ENCODE data around the gene PSAPL1.

PSAPL1 gene

DNA sequence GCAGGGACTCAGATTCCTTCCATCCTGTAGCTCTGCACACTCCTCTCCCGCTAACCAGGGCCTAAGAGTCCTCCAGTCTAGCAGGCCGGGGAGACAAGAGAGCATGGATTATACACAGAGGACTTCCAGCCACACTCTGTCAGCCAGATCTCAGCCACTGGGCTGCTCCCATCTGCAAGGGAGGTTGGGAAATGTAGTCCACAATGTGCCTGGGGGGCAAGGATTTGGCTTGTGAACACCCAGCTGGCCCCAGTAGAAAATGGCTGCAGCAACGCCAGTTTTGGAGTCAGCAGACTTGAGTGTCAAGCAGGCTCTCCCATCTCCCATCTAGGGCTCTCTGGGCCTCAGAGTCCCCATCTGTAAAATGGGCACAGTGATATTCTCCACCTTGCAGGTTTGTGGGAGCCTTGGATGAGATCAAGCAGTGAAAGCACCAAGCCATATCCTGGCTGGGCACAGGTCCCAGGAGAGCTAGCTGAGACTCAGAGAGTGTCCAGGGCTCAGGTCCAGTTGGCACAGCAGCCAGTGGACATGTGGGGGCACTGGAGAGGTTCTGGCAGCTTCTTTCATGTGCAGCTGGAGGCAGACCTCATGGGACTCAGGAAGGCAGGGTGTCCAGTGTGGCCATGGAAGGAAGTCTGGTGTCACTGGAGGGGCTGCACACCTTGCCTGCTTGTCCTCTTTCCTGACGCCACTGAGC lies 14.6 kb downstream of the PSAPL1 start:
- DNase-seq (ENCODE audit: low read depth in 2 of 2): no peak

DNA sequence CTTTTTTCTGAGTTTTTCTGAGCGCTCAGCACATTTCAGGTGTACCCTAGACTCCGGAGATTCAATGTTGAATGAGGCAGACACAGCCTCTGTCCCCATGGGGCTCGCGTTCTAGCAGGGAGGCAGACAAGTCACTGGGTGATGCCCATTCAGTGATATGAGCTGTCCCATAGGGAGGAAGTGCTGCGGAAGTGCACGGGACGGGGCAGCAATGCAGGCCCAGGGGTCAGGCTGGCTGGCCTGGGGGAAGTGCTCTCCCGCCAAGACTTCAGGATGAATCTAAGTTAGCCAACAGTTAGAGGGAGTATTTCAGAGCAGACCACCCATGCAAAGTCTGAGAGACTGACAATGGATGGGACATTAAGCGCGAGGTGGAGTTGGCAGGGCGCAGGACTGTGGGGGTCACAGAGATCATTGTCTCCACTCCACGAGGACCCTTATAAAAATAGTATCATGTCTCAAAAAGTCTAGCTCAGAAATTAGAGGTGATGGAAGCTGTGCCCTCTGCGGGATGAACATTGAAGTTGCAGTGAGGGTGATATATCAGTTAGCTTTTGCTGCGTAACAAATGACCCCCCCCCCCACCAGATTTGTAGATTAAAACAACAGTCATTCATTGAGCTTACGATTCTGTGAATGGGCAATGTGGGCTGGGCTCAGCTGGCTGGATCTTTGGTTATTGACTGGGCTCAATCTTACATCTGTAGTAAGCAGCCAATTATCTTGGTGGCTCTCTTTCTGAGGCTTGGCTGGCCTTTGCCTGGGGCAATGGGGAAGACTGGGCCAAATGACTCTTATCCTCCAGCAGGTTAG lies 16.4 kb downstream of the PSAPL1 start:
- no peak for DNase-seq (ENCODE audit: low read depth in 2 of 2)

DNA sequence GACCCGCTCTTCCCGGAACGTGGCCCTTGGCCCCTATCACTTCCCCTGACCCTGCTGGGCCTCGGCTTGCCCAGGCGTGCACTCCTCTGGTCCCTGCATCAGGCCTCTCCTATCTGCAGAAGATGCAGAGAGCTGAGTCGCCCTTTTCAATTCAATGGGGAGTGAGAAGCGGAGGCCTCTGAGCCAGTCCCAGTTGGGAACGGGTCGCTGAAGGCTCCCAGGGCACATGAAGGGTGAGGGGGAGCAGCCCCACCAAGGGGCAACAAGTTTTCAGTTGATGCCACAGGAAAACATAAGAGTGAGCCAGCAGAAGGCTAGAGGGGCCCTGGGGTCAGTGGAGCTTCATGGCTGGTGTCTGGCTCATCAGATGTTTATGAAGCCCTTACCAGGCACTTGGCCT lies 17.1 kb downstream of the PSAPL1 start:
- no peak for DNase-seq (ENCODE audit: low read depth in 2 of 2)

DNA sequence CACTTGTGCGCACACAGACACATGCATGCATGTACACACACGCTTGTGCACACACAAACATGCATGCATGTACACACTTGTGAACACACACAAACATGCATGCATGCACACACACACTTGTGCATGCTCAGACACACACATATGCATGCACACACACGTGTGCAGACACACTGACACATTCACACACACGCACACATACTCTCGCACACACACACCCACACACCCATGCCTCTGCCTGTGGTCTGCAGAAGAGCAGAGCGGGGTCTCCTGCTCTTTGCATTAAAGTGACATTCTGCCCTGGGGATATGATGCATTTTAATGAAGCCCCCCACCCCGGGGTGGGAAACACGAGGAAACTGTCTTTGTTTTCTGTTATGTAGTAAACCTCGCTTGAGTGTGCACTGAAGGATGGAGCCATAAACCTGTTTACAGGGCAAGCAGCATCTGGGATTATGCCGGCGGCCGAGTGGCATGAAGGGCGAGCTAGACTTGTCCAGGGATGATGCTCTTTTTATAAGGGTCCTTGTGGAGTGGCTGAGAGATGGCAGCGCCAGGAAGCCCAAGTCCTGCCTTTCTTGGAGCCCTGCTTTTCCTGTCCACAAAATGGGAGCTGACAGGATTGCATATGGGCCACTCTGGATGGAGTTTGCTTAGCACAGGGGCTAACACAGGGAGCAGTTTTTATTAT lies 17.8 kb downstream of the PSAPL1 start:
- DNase-seq (ENCODE audit: low read depth in 2 of 2): no peak

DNA sequence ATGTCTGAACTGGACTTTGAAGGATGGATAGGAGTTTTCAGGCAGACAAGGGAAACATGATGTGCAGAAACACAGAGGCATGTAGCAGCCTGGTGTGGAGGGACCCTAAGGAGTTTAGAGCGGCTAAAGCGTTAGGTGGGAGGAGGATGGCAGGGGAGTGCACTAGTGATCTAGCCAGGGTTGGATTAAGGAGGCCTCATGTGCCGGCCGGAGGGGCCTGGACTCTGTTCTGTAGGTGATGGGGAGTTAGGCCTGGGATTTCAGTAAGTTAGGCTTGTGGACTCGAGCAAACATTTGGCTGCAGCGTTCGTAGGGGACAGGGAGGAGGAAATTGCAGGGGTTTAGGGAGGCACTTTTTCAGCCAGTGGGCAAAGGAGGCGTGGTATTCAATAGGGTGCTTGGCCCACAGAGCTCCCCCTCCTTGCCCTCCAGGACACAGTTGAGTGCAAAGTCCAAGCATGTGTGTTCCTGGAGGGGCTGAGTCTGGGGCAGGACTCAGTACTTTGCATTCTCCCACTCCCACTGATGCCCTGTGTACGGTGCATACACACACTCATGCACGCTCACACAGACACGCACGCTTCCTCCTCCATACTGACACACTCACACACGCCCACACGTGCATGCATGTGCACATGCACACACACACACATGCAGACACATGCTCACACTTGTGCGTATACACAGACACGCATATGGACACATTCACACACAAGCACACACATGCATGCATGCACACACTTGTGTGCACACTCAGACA lies 18.6 kb downstream of the PSAPL1 start:
- no peak for DNase-seq (ENCODE audit: low read depth in 2 of 2)

DNA sequence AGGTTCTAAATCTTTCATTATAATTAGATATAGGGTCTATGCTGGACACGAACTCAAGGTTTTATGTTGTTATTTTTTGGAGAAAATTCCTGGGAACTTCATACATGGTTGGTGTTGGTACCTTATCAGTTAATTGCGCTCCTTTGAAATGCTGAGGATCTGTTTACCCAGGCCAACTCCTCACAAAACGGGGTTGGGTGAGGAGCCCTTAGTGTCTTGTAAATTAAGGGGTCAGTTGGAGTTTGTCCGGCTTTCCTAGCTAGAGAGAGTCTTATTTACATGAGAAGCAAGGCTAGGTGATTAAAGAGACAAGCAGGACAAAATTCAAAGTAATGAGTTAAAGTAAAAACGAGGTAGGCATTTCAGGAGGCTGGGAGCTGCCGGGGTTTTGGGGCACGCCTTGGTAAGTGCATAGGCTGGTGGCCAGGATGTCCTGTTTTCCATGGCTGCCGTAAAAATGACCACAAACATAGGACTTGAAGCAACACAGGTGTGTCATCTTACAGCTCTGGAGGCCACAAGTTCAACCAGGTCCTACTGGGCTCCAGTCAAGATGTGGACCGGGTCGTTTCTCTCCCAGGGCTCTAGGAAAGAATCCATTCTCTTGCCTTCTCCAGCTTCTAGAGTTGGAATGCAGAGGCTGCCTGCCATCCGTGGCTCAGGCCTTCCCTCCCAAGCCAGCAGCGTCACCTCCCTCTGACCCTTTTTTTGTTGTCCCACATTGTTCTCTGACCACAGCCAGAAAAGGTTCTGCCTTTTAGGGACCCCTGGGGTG lies 19.8 kb downstream of the PSAPL1 start:
- DNase-seq (ENCODE audit: low read depth in 2 of 2): no peak

DNA sequence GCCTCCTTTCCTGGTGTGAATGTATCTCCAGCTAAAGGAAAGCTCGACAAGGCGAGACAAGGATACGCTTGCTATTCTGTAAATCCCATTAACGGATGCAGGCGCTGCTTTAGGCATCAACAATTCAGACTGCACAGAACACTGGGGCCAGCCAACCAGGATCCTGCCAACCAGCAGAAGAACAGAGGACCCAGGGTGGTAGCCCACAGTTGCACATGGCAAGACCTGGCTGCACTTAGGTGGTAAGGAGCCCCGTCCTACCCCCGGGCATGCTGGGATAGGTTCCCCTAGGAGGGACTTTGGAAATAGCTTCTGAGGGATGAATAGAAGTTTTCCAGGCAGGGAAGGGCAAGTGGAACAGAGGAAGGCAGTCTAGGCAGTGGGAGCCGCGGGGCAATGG lies 20.7 kb downstream of the PSAPL1 start:
- no peak for DNase-seq (ENCODE audit: low read depth in 2 of 2)

DNA sequence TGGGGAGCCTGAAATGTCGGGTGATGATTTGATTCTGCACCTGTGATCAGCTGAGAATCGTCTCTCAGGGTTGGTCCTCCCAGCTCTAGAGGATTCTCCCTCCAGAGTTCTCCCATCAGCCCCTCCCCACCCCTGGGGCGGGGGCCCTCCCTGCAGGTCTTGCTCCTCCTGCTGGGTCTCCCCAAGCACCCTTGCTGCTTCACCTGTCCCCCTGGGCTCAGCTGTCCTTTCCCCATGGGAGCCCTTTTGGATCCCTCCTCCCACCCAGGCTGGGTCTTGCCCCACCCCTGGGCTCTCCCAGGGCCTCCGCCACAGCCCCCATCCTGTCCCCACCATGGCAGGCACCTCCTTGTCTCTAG lies 22.2 kb downstream of the PSAPL1 start:
- DNase-seq (ENCODE audit: low read depth in 2 of 2): no peak

DNA sequence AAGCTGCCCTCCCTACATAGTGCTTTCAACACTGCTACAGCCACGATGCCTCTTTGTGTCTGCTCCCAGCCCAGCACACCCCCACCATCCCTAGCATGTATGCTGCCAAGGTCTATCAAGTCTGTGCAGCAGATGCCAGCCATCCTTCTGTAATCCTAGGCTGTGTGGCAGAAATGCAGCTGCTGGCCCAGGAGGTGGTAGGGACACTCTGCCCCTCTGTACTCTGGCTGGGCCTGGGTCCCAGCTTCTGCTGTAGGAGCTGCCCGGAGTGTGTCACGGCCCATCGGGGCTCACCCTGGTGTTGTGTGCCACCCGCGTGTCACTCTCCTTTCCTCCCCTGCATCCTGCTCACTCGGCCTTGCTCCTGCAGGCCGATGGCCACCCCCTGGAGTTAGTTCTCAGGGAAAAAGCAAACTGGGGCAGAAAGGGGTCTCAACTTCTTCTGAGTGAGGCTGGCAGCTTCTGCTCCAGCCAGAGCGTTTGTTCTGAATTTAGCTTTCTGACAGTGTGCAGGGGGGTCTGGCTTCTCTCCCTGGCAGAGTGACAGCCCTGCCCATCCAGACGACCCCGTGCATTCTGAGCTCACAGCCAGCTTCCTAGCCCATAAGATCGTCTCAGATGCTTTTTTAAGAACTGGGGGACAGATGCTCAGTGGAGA lies 22.7 kb downstream of the PSAPL1 start:
- DNase-seq (ENCODE audit: low read depth in 2 of 2): no peak

DNA sequence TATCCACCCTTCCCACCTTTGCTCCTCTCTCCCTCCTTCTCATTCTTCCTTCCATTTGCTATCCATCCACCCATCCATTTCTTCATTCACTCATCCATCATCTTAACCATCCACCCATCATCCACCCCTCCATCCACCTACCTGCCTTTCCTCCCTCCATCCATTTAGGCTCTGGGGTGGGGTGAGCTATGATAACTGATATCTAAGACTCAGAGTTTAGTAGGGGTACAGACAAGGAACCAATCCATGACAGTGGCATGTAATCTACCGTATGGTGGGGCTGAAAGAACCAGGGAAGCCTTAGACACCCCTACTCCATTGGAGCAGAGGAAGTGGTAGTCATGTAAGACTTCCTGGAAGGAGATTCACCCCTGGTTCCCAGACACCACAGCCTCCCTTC lies 23.2 kb downstream of the PSAPL1 start:
- no peak for DNase-seq (ENCODE audit: low read depth in 2 of 2)

DNA sequence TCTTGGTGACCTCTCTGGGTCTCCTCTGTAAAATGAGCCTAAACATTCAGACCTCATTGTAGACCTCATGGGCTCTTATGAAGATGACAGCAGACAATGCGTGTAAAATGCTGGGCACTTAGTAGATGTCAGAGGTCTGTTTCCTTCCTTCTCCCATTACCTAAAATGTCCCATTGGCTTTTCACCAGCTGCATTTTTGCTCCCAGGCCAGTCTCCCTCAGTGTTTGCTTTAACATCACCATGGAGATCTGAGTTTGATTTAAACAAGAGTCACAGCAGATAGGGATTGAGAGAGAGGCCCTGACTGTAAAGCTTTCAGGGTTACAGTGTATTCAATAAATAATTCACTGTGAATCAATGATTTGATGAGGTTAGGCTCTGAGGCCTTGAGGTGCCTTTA lies 24.3 kb downstream of the PSAPL1 start:
- DNase-seq (ENCODE audit: low read depth in 2 of 2): no peak

DNA sequence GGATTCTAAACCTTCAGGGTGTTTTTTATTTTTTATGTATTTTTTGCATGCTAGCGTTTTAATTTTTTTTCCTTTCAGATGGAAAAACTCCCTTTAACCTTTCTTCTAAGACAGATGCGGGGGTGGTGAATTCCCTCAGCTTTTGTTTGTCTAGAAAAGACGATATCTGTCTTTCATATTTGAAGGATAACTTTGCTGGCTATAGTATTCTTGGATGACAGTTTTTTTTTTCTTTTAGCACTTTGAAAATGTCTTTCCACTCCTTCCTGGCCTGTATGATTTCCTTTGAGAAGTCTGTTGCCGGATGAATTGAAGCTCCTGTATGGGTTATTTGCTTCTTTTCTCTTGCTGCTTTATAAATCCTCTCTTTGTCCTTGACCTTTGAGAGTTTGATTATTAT lies 26.6 kb downstream of the PSAPL1 start:
- no peak for DNase-seq (ENCODE audit: low read depth in 2 of 2)

DNA sequence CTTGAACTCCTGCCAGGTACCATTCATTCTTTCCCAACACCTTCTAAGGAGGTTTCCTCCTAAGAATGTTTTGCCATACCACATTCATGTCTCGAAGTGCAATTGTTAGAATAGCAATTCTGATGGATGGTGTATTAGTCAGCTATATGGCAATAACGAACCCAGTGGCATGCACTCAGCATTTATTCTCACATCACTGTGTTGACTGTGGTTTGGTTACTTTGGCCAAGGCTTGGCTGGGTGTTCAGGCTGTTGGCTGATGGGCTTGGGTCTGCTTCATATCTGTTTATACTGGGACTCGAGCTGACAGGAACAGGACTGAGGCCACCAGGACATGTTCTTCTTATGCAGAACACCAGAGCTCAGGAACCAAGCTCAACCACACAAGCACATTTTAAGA lies 31.7 kb downstream of the PSAPL1 start:
- no peak for DNase-seq (ENCODE audit: low read depth in 2 of 2)

DNA sequence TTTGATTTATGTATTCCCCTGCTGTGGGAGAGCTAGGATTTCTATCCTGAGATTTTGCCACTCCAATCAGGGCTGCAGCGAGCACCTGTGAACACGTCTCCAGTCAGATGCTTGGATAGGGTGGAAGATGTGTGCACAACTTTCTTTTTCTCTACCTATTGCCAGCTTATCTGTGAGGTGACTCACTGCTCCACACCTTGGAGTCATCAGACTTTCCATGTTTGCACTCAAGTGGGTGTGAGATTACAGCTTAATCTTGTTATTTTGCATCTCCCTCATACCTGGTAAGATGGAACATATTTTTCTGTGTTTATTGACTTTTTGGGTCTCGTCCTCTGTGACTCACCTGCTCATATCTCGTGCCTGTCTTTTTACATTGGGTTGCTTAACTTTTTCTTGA lies 32.2 kb downstream of the PSAPL1 start:
- DNase-seq (ENCODE audit: low read depth in 2 of 2): no peak

DNA sequence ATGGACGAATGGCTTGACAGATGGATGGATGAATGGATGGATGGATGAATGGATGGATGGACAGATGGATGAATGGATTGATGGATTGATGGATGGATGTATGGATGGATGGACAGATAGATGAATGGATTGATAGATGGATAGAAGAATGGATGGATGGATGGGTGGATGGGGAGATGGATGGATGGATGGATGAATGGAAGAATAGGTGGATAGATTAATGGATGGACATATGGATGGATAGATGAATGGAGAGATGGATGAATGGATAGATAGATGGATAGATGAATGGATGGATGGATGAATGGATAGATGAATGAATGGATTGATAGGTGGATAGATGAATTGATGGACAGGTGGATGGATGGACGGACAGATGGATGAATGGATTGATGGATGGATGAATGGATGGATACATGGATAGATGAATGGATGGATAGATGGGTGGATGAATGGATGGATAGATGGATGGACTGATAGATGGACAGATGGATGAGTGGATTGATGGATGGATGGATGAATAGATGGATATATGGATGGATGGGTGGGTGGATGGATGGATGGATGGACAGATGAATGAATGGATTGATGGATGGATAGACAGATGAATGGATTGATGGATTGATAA lies 33.9 kb downstream of the PSAPL1 start:
- no peak for DNase-seq (ENCODE audit: low read depth in 2 of 2)

DNA sequence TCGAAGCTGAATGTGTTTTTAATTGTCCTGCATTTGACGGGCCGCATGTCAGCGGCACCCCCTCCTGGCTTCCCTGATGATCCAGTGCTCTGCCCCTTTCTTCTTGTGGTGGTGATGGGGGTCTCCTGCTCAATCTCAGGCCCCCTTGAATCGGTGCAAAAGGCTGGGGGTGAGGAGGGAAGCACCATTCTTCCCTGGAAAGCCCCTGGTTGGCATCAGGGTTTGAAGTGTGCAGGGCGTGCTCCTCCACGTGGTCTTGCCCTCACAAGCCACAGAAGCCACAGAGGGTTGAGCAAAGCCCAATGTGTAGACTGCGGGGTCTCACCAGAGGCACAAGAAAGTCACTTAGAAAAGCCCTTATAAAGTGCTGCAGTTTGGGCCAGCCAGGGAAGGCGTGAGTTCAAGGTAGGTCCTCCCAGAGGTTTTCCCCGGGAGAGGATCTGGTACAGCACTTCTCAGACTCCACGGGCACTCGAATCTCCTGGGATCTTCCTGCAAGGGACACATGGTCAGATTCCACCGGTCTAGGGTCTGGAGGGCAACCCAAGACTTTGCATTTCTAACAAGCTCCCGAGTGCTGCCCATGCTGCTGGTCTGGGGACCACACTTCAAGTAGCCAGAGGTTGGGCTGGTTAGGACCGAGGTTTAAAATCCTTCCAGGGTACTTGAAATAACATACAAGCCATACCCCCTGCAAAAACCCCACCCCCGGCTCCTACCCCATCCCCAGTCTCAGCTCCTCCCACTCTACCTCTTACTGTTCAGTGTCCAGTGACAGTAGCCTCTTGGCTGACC lies 35.1 kb downstream of the PSAPL1 start:
- no peak for DNase-seq (ENCODE audit: low read depth in 2 of 2)

DNA sequence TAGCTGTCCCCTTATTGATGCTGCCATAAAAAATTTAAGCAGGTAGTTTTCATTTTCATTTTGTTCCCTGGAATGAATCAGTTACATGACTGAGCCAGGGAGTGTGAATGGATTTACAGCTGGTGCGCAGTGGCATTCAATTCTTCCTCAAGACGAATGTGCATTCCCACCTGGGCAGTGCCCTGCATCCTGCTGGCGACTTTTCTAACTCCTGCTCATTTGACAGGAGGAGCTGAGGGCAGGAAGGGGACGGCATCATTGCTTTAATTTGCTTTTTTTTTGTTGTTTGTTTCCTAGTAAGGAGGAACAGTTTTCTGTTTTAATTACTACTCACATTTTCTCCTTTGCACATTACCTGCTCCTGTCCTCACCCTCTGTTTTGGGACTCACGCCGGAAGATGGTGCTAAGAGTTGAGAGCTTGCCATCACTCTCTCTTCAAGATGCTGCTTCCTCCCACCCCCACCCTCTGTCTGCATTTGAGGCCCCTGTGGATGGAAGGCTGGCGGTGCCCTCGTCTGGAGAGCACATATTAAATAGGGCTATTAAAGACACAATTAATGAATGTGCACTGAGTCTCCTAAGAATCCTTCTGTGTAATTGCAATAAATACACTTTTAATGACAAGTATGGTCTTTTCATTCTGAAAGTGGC lies 35.8 kb downstream of the PSAPL1 start:
- DNase-seq (ENCODE audit: low read depth in 2 of 2): no peak

DNA sequence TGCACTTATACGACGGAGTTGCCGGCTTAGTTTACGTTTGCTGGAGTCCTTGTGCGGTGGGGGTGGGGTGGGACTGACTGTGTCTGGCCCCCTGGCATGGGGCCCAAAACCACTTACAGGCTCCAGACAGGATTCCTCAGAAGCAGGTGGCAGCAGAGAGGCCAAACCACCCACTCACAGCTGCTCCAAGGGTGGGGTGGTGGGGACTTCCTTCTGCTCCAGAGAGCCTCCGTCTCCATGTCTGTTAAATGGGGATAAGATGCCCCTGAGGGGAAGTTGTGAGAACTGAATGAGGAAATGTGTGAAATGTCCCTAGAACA lies 36.7 kb downstream of the PSAPL1 start:
- DNase-seq (ENCODE audit: low read depth in 2 of 2): no peak
